Measurements from ENCODE around the gene SAMSN1.

- TF ChIP-seq, protein P1, sequence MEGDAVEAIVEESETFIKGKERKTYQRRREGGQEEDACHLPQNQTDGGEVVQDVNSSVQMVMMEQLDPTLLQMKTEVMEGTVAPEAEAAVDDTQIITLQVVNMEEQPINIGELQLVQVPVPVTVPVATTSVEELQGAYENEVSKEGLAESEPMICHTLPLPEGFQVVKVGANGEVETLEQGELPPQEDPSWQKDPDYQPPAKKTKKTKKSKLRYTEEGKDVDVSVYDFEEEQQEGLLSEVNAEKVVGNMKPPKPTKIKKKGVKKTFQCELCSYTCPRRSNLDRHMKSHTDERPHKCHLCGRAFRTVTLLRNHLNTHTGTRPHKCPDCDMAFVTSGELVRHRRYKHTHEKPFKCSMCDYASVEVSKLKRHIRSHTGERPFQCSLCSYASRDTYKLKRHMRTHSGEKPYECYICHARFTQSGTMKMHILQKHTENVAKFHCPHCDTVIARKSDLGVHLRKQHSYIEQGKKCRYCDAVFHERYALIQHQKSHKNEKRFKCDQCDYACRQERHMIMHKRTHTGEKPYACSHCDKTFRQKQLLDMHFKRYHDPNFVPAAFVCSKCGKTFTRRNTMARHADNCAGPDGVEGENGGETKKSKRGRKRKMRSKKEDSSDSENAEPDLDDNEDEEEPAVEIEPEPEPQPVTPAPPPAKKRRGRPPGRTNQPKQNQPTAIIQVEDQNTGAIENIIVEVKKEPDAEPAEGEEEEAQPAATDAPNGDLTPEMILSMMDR (IDR thresholded peaks at IDR 0.05): no peak
- TF ChIP-seq EZH2phosphoT487 (IDR thresholded peaks at IDR 0.05) (no peak), EZH2 (IDR thresholded peaks at IDR 0.05) (no peak)
These were observed 27.1 kb downstream of the SAMSN1 start for GRCh38 chr21:14519000-14519399.
